ENCODE results near the gene CAMKMT.

CAMKMT gene

GRCh38 chr2:44817256-44817655 lies 455.5 kb downstream of the CAMKMT start:
- H3K4me3 ChIP-seq (ENCODE audit: low read depth, low read length) = no peak overlapping the region
- TF ChIP-seq CTCF (IDR thresholded peaks at IDR 0.05; ENCODE audit: low read depth, low read length) = no peak

- H3K4me3 ChIP-seq (ENCODE audit: low read depth, low read length) = no peak overlapping the region
- TF ChIP-seq CTCF (IDR thresholded peaks at IDR 0.05; ENCODE audit: low read depth, low read length) = no peak
Observed at GRCh38 chr2:44817673-44818335, 456.1 kb downstream of the CAMKMT start.

- TF ChIP-seq CTCF (IDR thresholded peaks at IDR 0.05; ENCODE audit: low read depth, low read length) = no peak
- no peak overlapping the region for H3K4me3 ChIP-seq (ENCODE audit: low read depth, low read length)
Observed at GRCh38 chr2:44819061-44819460, 457.3 kb downstream of the CAMKMT start.

GRCh38 chr2:44821500-44821899 lies 459.8 kb downstream of the CAMKMT start:
- no peak for TF ChIP-seq CTCF (IDR thresholded peaks at IDR 0.05; ENCODE audit: low read depth, low read length)

GRCh38 chr2:44822174-44822573 lies 460.4 kb downstream of the CAMKMT start:
- H3K4me3 ChIP-seq (ENCODE audit: low read depth, low read length) = no peak overlapping the region
- no peak for TF ChIP-seq CTCF (IDR thresholded peaks at IDR 0.05; ENCODE audit: low read depth, low read length)

More at GRCh38 chr2:44821500-44821899, 459.8 kb downstream of the CAMKMT start:
- H3K4me3 ChIP-seq (ENCODE audit: low read depth, low read length) = no peak overlapping the region
